ENCODE results near the gene RASD1.
"Not testable (repeated sequence)": the region's sequence is repeated elsewhere in the genome, so short reads cannot be mapped to it uniquely, and the experiment has no call there.

Gene RASD1

GRCh38 chr17:17495536-17496188, 533 bp downstream of the RASD1 start:
- DNase-seq: peak; percentile 26

GRCh38 chr17:17494870-17495535, 1.2 kb downstream of the RASD1 start:
- DNase-seq: peak; percentile 36

GRCh38 chr17:17494499-17494869, 1.7 kb downstream of the RASD1 start:
- DNase-seq: no peak

- no peak for DNase-seq
Measured at GRCh38 chr17:17493986-17494466, 2.2 kb downstream of the RASD1 start.

- no peak for DNase-seq
Measured at GRCh38 chr17:17493249-17493985, 2.8 kb downstream of the RASD1 start.

- DNase-seq: no peak
Measured at GRCh38 chr17:17492571-17492970, 3.6 kb downstream of the RASD1 start.

- DNase-seq: no peak
Measured at GRCh38 chr17:17492085-17492484, 4.1 kb downstream of the RASD1 start.

GRCh38 chr17:17491546-17491988, 4.6 kb downstream of the RASD1 start:
- no peak for DNase-seq

- DNase-seq: no peak
Measured at GRCh38 chr17:17491031-17491471, 5.1 kb downstream of the RASD1 start.

GRCh38 chr17:17487998-17488397, 8.2 kb downstream of the RASD1 start:
- no peak for DNase-seq

GRCh38 chr17:17486416-17486815, 9.8 kb downstream of the RASD1 start:
- DNase-seq: not testable (repeated sequence)

- no peak for DNase-seq
Measured at GRCh38 chr17:17485420-17485819, 10.8 kb downstream of the RASD1 start.

- DNase-seq: peak; percentile 76
Measured at GRCh38 chr17:17484451-17484899, 11.7 kb downstream of the RASD1 start.

- no peak for DNase-seq
Measured at GRCh38 chr17:17481860-17482259, 14.3 kb downstream of the RASD1 start.

GRCh38 chr17:17480593-17481148, 15.5 kb downstream of the RASD1 start:
- no peak for DNase-seq

GRCh38 chr17:17479209-17479608, 17.0 kb downstream of the RASD1 start:
- no peak for DNase-seq

GRCh38 chr17:17476865-17477467, 19.2 kb downstream of the RASD1 start, which contains the start of gene MED9:
Gene MED9, plus strand, starts transcription at chr17:17477000. Its CDS starts 42 bp downstream, at chr17:17477042.
- DNase-seq: peak; percentile 97

- DNase-seq: no peak
Measured at GRCh38 chr17:17474341-17474740, 21.9 kb downstream of the RASD1 start.

- no peak for DNase-seq
Measured at GRCh38 chr17:17472333-17472920, 23.8 kb downstream of the RASD1 start.

GRCh38 chr17:17469996-17470395, 26.2 kb downstream of the RASD1 start:
- no peak for DNase-seq

- DNase-seq: no peak
Measured at GRCh38 chr17:17469358-17469757, 26.8 kb downstream of the RASD1 start.

All from activated CD4-positive, alpha-beta T cell treated with anti-CD3 and anti-CD28 coated beads for 48 hours (primary cell).